Endothelial cell of umbilical vein (primary cell): Measurements from ENCODE around the gene XPO5. TPM values are rescaled to one million over a fixed set of nuclear protein-coding genes. Genes with fewer than 3 reads are reported as not detected.

Experiments used
- BruUV-seq: library from RNA; stranded (reverse); fragments of 400-500 nt; replicated peaks from 2 replicates; lab custom pipeline; 2021; lab: Mats Ljungman, UMichigan
- CTCF ChIA-PET: fragments of 300-600, 350-600 bp; sonication (Branson Sonifier 250); formaldehyde crosslinking; loops from one replicate; lab custom pipeline; 2021; ENCODE audit warnings: antibody characterized with exemption, inconsistent platforms; lab: Charles Lee
- POLR2A ChIA-PET: fragments of 300-600, 350-600 bp; sonication (Branson Sonifier 250); formaldehyde crosslinking; loops from one replicate; lab custom pipeline; 2021; ENCODE audit warnings: antibody characterized with exemption, inconsistent platforms; lab: Charles Lee
- DNase-seq: peaks from one replicate; pipeline ENCODE4 v3.0.0-alpha.2; 2011; ENCODE audit warnings: low read depth, low spot score
- FAIRE-seq: peaks from 2 replicates; lab custom pipeline; 2011; peaks lifted over from hg19 to GRCh38; lab: Jason Lieb, UNC
- H2AFZ ChIP-seq: 2 replicates; pipeline ENCODE4 v1.6.0; 2012; ENCODE audit warnings: low read depth, low read length, control low read depth, inconsistent platforms
- H3K27ac ChIP-seq: 2 replicates; pipeline ENCODE4 v1.5.1; 2011; ENCODE audit warnings: low read depth, mild to moderate bottlenecking, control low read depth, low read length, moderate library complexity; ENCODE audit not compliant: insufficient read depth
- H3K27me3 ChIP-seq, 2 experiments: 2 replicates each; pipeline versions ENCODE4 v1.6.0 to v1.6.1; 2011; ENCODE audit warnings: low read length in 2 of 2, mixed read lengths in 1 of 2; ENCODE audit not compliant: control insufficient read depth in 2 of 2, insufficient read depth in 2 of 2
- H3K36me3 ChIP-seq, 2 experiments: 2 replicates in 1 of 2; 3 replicates in 1 of 2; pipeline ENCODE4 v1.5.1; 2011; ENCODE audit warnings: low read length in 2 of 2, mild to moderate bottlenecking in 1 of 2, moderate library complexity in 1 of 2; ENCODE audit not compliant: control insufficient read depth in 2 of 2, insufficient read depth in 2 of 2; ENCODE audit errors: extremely low read depth in 1 of 2
- H3K4me1 ChIP-seq: 3 replicates; pipeline ENCODE4 v1.5.1; 2011; ENCODE audit warnings: mild to moderate bottlenecking, low read length; ENCODE audit not compliant: control insufficient read depth, insufficient read depth; ENCODE audit errors: extremely low read depth
- H3K4me2 ChIP-seq: 2 replicates; pipeline ENCODE4 v1.6.1; 2011; ENCODE audit warnings: low read length, control low read depth, mixed read lengths; ENCODE audit not compliant: insufficient read depth
- H3K4me3 ChIP-seq, 3 experiments: fragments of 200-600 bp in 1 of 3; sonication (generic), shearing (Covaris generic) in 1 of 3; replicated peaks in 1 of 3; 2 replicates each; pipeline ENCODE4 v1.5.1; 2011 to 2016; ENCODE audit warnings: control low read depth in 3 of 3, low read length in 3 of 3, mild to moderate bottlenecking in 2 of 3, inconsistent platforms in 1 of 3, low read depth in 1 of 3, moderate library complexity in 1 of 3; ENCODE audit not compliant: insufficient read depth in 1 of 3
- H3K79me2 ChIP-seq: 2 replicates; pipeline ENCODE4 v1.6.0; 2012; ENCODE audit warnings: low read length, inconsistent platforms; ENCODE audit not compliant: control insufficient read depth, insufficient read depth
- H3K9ac ChIP-seq: replicated peaks from 2 replicates; pipeline ENCODE3; 2011; ENCODE audit warnings: low read length, control low read depth; ENCODE audit not compliant: insufficient read depth; ENCODE audit errors: extremely low read depth
- H3K9me1 ChIP-seq: replicated peaks from 3 replicates; pipeline ENCODE4 v1.6.0; 2011; ENCODE audit warnings: mild to moderate bottlenecking, low read length; ENCODE audit not compliant: control insufficient read depth, insufficient read depth; ENCODE audit errors: extremely low read depth
- H3K9me3 ChIP-seq: replicated peaks from 2 replicates; pipeline ENCODE4 v1.5.1; 2012; ENCODE audit warnings: low read length, inconsistent platforms; ENCODE audit not compliant: control insufficient read depth, insufficient read depth
- H4K20me1 ChIP-seq: replicated peaks from 2 replicates; pipeline ENCODE3; 2011; ENCODE audit warnings: mild to moderate bottlenecking, low read length; ENCODE audit not compliant: control insufficient read depth, insufficient read depth; ENCODE audit errors: extremely low read depth
- CTCF ChIP-seq, 2 donors: IDR thresholded peaks; 1 replicate in 1 of 2; 2 replicates in 1 of 2; pipeline ENCODE4 v1.5.1; 2011; ENCODE audit warnings: low read length in 2 of 2, mild to moderate bottlenecking in 2 of 2, moderate library complexity in 2 of 2, control low read depth in 1 of 2, inconsistent platforms in 1 of 2, low read depth in 1 of 2; ENCODE audit not compliant: insufficient read depth in 1 of 2; ENCODE audit errors: extremely low read depth in 1 of 2
- EZH2 ChIP-seq: IDR thresholded peaks from 2 replicates; pipeline ENCODE4 v1.6.1; 2012; ENCODE audit warnings: borderline replicate concordance, low read depth, mild to moderate bottlenecking, moderate library complexity, low read length, inconsistent platforms; ENCODE audit not compliant: severe bottlenecking
- FOS ChIP-seq: IDR thresholded peaks from 2 replicates; pipeline ENCODE4 v1.6.1; 2011; ENCODE audit warnings: mild to moderate bottlenecking, low read length, moderate library complexity, borderline replicate concordance; ENCODE audit not compliant: insufficient read depth
- GATA2 ChIP-seq: IDR thresholded peaks from 2 replicates; pipeline ENCODE4 v1.7.0; 2011; ENCODE audit warnings: low read depth, mild to moderate bottlenecking, moderate library complexity, mixed read lengths, low read length; ENCODE audit not compliant: insufficient read length, insufficient read depth
- JUN ChIP-seq: IDR thresholded peaks from 2 replicates; pipeline ENCODE4 v1.6.1; 2011; ENCODE audit warnings: borderline replicate concordance, low read depth; ENCODE audit not compliant: insufficient read length, insufficient read depth
- MAX ChIP-seq: IDR thresholded peaks from 2 replicates; pipeline ENCODE4 v1.6.1; 2011; ENCODE audit not compliant: insufficient read depth, insufficient read length
- MYC ChIP-seq: IDR thresholded peaks from one replicate; pipeline ENCODE4 v1.6.1; 2011; ENCODE audit warnings: mild to moderate bottlenecking, low read depth, low read length
- POLR2A ChIP-seq: IDR thresholded peaks from 2 replicates; pipeline ENCODE4 v1.6.1; 2012; ENCODE audit warnings: low read depth, mild to moderate bottlenecking, control low read depth, low read length
- POLR2AphosphoS5 ChIP-seq: IDR thresholded peaks from 2 replicates; pipeline ENCODE4 v1.6.1; 2012; ENCODE audit warnings: low read depth, mild to moderate bottlenecking, control low read depth, low read length, moderate library complexity; ENCODE audit not compliant: insufficient read depth
- dilution Hi-C: fragments of 300-500 bp; cut with MboI; formaldehyde crosslinking; loops from one replicate; pipeline ENCODE4 v1.15.0; 2019; ENCODE audit warnings: low sequenced_read_pairs; ENCODE audit not compliant: extremely low pct_ligation_motif_present
- intact Hi-C: fragments of 100-400 bp; cut with micrococcal nuclease; formaldehyde crosslinking; loops from one replicate; pipeline ENCODE4 v1.10.0; 2022
- polyA plus RNA-seq, 4 experiments: library from polyadenylated mRNA; depleted of rRNA in 3 of 4; stranded (reverse) in 3 of 4; unstranded in 1 of 4; fragments of >200 nt; gene quantifications; 2 replicates each; pipeline versions ENCODE4 v1.2.1 to v1.2.3, GENCODE V29; 2011 to 2012; ENCODE audit warnings: missing spikeins in 1 of 4
- total RNA-seq: library from RNA; stranded (reverse); gene quantifications from 2 replicates; pipeline ENCODE4 v1.2.3, GENCODE V29; 2021

XPO5 gene
- total and polyA plus RNA-seq, 2 donors (not counting 3 experiments of a cell fraction or from before 2014, with no cell fraction given): 28.4 to 50.0 TPM

GRCh38 chr6:43609402-43609801 lies 33.6 kb upstream of the XPO5 start:
- Histone ChIP-seq H2AFZ (no peak overlapping the region), H3K4me2 (no peak overlapping the region), H3K79me2 (no peaks in the 10 kb centered on the region), H4K20me1 (no peaks in the 10 kb centered on the region), H3K4me1 (peaks cover 1% of the 10 kb centered on the region), H3K9me1 (no peaks in the 10 kb centered on the region), H3K27me3 (no peaks in the 10 kb centered on the region), H3K36me3 (peaks cover 12 to 18% of the 10 kb centered on the region in 2 experiments), H3K4me3 (no peak overlapping the region), H3K9me3 (no peaks in the 10 kb centered on the region), H3K9ac (no peak overlapping the region), H3K27ac (no peak overlapping the region)
- DNase-seq (no peak), FAIRE-seq (no peak)
- POLR2A ChIA-PET: no interaction called here
- CTCF ChIA-PET: interaction anchor here (1.6 to 3.8 kb wide), 2 partner anchors 12 to 469 kb away, joined by 13 to 31 read pairs; no protein-coding TSS in a partner anchor
- no TSS peak for BruUV-seq
- dilution Hi-C loops: no loop called here
- intact Hi-C loops: loop anchor here (5.0 kb wide), 1 partner anchor 163 kb away; the partner anchor contains the start of gene VEGFA
- TF ChIP-seq MAX (no peak), POLR2AphosphoS5 (no peak)

GRCh38 chr6:43608807-43609206 lies 33.0 kb upstream of the XPO5 start:
- Histone ChIP-seq H3K9ac (no peak overlapping the region), H3K4me1 (peaks cover 2% of the 10 kb centered on the region), H3K27me3 (no peaks in the 10 kb centered on the region), H3K36me3 (peaks cover 7 to 18% of the 10 kb centered on the region in 2 experiments), H3K79me2 (no peaks in the 10 kb centered on the region), H3K27ac (no peak overlapping the region), H4K20me1 (no peaks in the 10 kb centered on the region), H3K9me1 (no peaks in the 10 kb centered on the region), H3K4me2 (no peak overlapping the region), H3K9me3 (no peaks in the 10 kb centered on the region), H2AFZ (no peak overlapping the region), H3K4me3 (no peak overlapping the region)
- no TSS peak for BruUV-seq
- intact Hi-C loops (loop anchor here (1.0 to 5.0 kb wide), 4 partner anchors 20 to 470 kb away; partner anchors contain the start of genes GTPBP2 and VEGFA), dilution Hi-C loops (no loop called here)
- ChIA-PET POLR2A (no interaction called here), CTCF (interaction anchor here (0.7 to 3.8 kb wide), 12 partner anchors 9 to 470 kb away, joined by 3 to 31 read pairs (median 5); partner anchors contain the start of genes GTPBP2 and MAD2L1BP)
- no peak for DNase-seq
- no peak for TF ChIP-seq MYC
- TF ChIP-seq POLR2AphosphoS5: no peak
- no peak for TF ChIP-seq MAX
- TF ChIP-seq FOS: no peak
- TF ChIP-seq POLR2A: no peak
- no peak for TF ChIP-seq CTCF (IDR thresholded peaks at IDR 0.05; ENCODE audit: extremely low read depth in 1 of 2, insufficient read depth in 1 of 2, low read depth in 1 of 2, low read length in 2 of 2)
- TF ChIP-seq JUN: no peak
- TF ChIP-seq GATA2: no peak
- no peak for TF ChIP-seq EZH2
- FAIRE-seq: no peak
